ENCODE results near the gene BACH2.

GRCh38 chr6:90195094-90195829 is 101.4 kb downstream of the BACH2 start:
- no peak for TF ChIP-seq HDAC2 (IDR thresholded peaks at IDR 0.05)
- no peak for TF ChIP-seq NCOA2 (IDR thresholded peaks at IDR 0.05; ENCODE audit: partially characterized antibody in 2 of 2)
- TF ChIP-seq ZC3H8 (IDR thresholded peaks at IDR 0.05) = no peak

All from K562 (cell line).